Measurements from ENCODE around the gene MMS22L.

MMS22L gene

DNA sequence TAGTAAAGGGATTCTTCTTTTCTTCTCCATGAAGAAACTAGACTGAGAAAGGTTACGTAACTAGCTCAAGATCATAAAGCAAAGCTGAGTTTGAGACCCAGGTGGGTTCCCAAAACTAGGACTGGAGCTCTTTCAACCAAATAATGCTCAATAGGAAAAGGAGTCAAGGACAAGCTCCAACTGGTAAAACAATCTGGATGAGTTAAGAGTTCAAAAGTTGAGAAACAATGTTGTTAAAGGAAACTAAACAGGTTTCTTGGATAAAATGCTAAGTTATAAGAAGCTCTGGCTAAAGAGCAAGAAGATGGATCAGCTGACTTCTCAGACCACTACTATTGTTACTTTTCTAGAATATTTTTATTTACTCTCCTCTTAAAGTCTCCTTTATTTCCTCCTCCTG lies 137.3 kb downstream of the MMS22L start:
- Histone ChIP-seq H3K36me3 (no peaks in the 10 kb centered on the region), H3K27ac (no peak overlapping the region), H3K4me3 (no peak overlapping the region), H3K4me1 (peaks cover 0 to 4% (median 0%) of the 10 kb centered on the region in 4 donors), H3K9me3 (no peaks in the 10 kb centered on the region), H3K27me3 (no peaks in the 10 kb centered on the region)
- DNase-seq: no peak
- no peak for TF ChIP-seq CTCF (IDR thresholded peaks at IDR 0.05)
- intact Hi-C loops (cut with DNase I; ENCODE audit: low total_unique reads): no loop called here

- intact Hi-C loops (cut with DNase I; ENCODE audit: low total_unique reads): no loop called here
- no peaks in the 10 kb centered on the region for H3K9me3 ChIP-seq
- no peak for TF ChIP-seq CTCF (IDR thresholded peaks at IDR 0.05)
- no peaks in the 10 kb centered on the region for H3K36me3 ChIP-seq
- no peak for DNase-seq
- no peaks in the 10 kb centered on the region for H3K27me3 ChIP-seq
- peaks cover 0 to 4% (median 0%) of the 10 kb centered on the region in 4 donors for H3K4me1 ChIP-seq
- H3K27ac ChIP-seq: no peak overlapping the region
- H3K4me3 ChIP-seq: no peak overlapping the region
Measured at GRCh38 chr6:97141756-97142155, 141.3 kb downstream of the MMS22L start.

DNA sequence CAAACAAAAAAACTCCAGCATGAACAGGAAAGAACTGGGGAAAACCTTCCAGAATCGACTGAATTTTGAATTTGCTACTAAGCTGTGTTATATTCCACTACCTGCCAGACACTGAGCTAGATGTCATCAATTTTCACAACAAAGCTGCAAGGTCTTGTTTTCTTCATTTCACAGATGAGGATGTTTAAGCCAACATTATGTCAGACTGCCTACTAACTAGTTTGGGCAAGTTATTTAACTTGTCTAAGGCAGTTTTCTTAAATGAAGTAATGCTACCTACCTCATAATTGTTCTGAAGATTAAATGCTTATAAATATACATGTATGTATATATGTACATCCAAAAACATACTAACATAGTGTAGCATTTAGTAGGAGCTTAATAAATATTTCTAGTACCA lies 144.4 kb downstream of the MMS22L start:
- no peaks in the 10 kb centered on the region for H3K27me3 ChIP-seq
- intact Hi-C loops (cut with DNase I; ENCODE audit: low total_unique reads): no loop called here
- H3K9me3 ChIP-seq: no peaks in the 10 kb centered on the region
- no peaks in the 10 kb centered on the region for H3K36me3 ChIP-seq
- H3K4me3 ChIP-seq: no peak overlapping the region
- DNase-seq: no peak
- H3K27ac ChIP-seq: no peak overlapping the region
- no peaks in the 10 kb centered on the region for H3K4me1 ChIP-seq
- TF ChIP-seq CTCF (IDR thresholded peaks at IDR 0.05): no peak

DNA sequence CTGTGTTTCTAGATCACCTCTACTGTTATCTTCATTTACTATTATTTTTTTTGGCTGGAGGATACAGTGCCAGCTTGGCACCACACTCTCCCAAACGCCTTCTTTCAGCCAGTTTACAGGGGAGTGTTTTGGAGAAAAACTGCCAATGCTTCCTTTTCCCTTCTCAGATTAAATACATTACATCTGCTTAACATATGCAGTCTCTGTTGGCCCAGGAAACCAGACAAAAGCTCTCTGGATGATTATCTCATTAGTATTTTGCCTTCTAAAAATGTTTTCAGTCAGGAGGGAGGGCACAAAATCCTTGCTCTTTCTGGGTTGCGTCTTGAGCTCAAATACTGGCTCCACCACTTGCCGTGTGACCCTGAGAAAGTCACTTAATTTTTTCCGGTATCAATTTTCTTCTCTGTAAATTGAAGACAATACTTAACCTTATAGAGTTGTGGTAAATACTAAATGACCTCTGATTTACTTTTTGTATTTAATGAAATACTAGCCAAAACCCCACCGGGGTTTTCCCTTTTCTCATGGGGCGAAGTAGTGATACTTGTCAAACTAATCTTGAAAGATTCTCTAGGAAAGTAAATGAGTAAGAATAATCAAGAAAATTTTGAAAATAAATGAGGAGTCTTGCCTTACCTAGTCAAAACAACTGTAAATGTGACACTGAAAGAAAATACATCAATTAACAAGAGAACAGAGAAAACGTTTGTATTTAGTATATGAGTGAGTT lies 146.2 kb downstream of the MMS22L start:
- no peak for TF ChIP-seq CTCF (IDR thresholded peaks at IDR 0.05)
- Histone ChIP-seq H3K27ac (no peak overlapping the region), H3K4me3 (no peak overlapping the region), H3K9me3 (no peaks in the 10 kb centered on the region), H3K27me3 (no peaks in the 10 kb centered on the region), H3K36me3 (no peaks in the 10 kb centered on the region), H3K4me1 (no peaks in the 10 kb centered on the region)
- no peak for DNase-seq
- intact Hi-C loops (cut with DNase I; ENCODE audit: low total_unique reads): no loop called here

GRCh38 chr6:97133067-97133466 lies 149.9 kb downstream of the MMS22L start:
- H3K9me3 ChIP-seq: no peaks in the 10 kb centered on the region
- intact Hi-C loops (cut with DNase I; ENCODE audit: low total_unique reads): no loop called here
- H3K4me3 ChIP-seq: no peak overlapping the region
- DNase-seq: no peak
- H3K27ac ChIP-seq: no peak overlapping the region
- H3K27me3 ChIP-seq: no peaks in the 10 kb centered on the region
- TF ChIP-seq CTCF (IDR thresholded peaks at IDR 0.05): no peak
- H3K4me1 ChIP-seq: no peaks in the 10 kb centered on the region
- no peaks in the 10 kb centered on the region for H3K36me3 ChIP-seq

DNA sequence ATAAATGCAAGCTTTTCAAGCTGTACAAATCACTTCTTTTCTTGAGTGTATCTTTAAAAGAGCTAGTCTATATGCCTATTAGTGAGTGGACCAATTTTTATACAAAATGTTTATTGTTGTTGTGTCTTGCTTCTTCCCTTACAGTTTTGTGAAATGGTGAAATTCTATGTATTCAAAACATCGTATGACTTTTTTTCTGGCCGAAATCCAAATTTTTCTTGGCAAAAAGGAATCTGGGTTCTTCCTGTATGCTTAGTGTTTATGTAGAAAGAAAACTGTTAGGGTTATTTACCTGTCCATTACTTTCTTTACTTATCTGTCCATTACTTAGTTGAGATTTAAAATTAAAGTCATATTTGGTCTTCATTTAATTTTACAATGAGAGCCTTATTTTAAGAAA lies 153.9 kb downstream of the MMS22L start:
- H3K27me3 ChIP-seq: no peaks in the 10 kb centered on the region
- no peaks in the 10 kb centered on the region for H3K36me3 ChIP-seq
- no peak overlapping the region for H3K4me3 ChIP-seq
- no peaks in the 10 kb centered on the region for H3K9me3 ChIP-seq
- intact Hi-C loops (cut with DNase I; ENCODE audit: low total_unique reads): no loop called here
- no peaks in the 10 kb centered on the region for H3K4me1 ChIP-seq
- H3K27ac ChIP-seq: no peak overlapping the region
- DNase-seq: no peak
- no peak for TF ChIP-seq CTCF (IDR thresholded peaks at IDR 0.05)
